ENCODE results near the gene PLPP4.

PLPP4 gene

GRCh38 chr10:120521880-120522279 is 64.9 kb downstream of the PLPP4 start:
- no peak for DNase-seq (ENCODE audit: low spot score)

DNA sequence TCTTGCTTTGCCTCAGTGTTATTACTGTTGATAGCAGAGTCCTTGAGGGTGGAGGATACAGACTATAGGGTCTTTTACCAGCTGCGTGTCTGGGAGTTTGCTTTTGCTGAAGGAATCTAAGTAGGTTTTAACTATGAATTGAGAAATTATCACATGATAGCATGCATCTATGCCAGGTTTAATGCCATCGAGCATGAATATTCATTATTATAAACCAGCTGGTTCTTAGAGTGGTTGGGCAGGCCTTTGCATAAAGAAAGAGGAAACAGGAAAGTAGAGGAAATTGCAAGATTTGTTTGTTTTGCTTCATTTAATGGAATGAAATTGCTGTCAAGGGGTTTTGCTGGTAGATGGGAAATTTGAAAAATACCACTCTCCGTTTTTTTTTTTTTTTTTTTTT is 70.7 kb downstream of the PLPP4 start:
- no peak for DNase-seq (ENCODE audit: low spot score)

DNA sequence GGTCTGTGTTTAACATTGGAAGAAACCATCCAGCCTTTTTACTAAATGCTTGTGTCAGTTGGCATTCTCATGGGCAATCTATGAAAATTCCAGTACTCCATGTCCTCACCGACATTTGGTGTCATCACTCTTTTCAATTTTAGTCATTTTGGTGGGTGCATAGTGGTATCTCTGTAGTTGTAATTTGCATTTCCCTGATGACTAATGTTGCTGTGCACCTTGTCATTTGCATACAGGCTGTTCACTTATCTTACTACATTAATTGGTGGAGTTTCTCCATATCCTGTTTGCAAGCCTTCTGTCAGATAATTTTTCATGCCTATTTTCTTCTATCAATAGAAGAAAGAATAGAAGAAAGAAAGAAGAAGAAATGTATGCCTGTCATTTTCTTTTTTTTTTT is 73.7 kb downstream of the PLPP4 start:
- no peak for DNase-seq (ENCODE audit: low spot score)

- DNase-seq (ENCODE audit: low spot score): no peak
These were observed 81.1 kb downstream of the PLPP4 start for GRCh38 chr10:120538091-120538490.

- DNase-seq (ENCODE audit: low spot score): no peak
These were observed 82.0 kb downstream of the PLPP4 start for GRCh38 chr10:120539076-120539475.

DNA sequence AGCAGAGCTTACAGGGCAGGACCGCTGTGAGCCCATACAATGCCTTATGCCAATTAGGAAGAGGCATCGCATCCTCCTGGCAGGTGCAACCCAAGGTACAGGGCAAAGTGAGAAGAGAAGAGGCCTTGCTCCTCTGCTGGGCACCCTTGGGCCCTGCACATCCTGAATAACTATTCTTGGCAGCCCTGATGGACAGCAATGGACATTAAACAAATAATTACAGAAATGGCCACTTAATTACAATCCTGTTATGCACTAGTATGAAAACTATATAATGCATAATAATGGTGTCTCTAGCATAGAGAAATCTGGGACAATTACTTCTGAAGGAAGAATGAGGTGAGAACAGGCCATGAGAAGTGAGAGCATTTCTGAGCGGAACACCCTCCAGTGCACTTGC is 83.5 kb downstream of the PLPP4 start:
- DNase-seq (ENCODE audit: low spot score): no peak

- no peak for DNase-seq (ENCODE audit: low spot score)
These were observed 85.0 kb downstream of the PLPP4 start for GRCh38 chr10:120541984-120542383.

DNA sequence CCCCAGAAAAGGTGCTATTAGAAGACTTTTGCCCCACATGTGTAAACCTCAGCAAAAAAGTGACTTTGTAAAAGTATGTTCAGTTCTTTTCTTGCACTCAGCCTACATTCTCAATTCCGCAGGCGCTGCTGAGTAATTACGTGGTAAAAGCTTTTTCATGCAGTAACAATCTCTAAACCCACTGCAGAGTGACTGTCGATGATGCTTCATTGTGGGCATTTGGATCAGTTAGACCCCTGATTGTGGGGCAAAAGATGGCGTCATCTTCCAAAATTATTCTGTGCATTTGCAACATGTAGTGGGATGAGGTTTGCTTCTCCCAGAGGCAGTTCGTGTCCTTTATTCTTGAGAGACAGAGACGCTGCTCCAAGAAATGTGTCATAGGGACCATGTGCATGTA is 85.6 kb downstream of the PLPP4 start:
- DNase-seq (ENCODE audit: low spot score): no peak

- DNase-seq (ENCODE audit: low spot score): no peak
These were observed 86.3 kb downstream of the PLPP4 start for GRCh38 chr10:120543291-120543690.

DNA sequence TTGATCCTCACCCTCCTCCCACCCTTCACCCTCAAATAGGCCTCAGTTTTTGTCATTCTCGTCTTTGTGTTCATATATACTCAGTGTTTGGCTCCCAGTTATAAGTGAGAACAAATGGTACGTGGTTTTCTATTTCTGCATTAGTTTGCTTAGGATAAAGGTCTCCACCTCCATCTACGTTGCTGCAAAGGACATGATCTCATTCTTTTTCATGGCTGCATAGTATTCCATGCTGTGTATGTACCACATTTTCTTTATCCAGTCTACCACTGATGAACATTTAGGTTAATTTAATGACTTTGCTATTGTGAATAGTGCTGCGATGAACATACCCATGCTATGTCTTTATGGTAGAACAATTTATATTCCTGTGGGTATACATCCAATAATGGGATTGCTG is 91.2 kb downstream of the PLPP4 start:
- no peak for DNase-seq (ENCODE audit: low spot score)

- DNase-seq (ENCODE audit: low spot score): no peak
These were observed 95.2 kb downstream of the PLPP4 start for GRCh38 chr10:120552262-120552661.

GRCh38 chr10:120553911-120554310 is 96.9 kb downstream of the PLPP4 start:
- DNase-seq (ENCODE audit: low spot score): no peak

DNA sequence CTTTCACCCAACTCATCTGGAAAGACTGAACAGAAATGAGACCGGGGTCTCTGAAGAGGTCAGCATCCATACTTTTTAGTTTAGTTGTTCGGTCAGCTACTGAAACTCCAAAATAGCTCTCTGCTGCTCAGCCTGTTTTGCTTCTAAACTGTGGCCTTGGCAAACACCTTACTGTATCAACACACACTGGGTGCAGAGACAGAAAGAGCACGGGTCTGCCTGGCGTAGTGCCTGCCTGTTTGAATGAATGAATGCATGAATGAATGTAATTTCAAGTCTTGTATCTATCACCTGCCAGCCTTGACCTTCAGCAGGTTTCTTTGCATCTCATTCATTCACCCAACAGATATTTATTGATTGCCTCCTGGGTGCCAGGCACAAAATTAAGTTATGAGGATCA is 98.4 kb downstream of the PLPP4 start:
- DNase-seq (ENCODE audit: low spot score): no peak

GRCh38 chr10:120555842-120556532 is 99.0 kb downstream of the PLPP4 start:
- DNase-seq (ENCODE audit: low spot score): no peak

GRCh38 chr10:120557311-120557710 is 100.3 kb downstream of the PLPP4 start:
- DNase-seq (ENCODE audit: low spot score): no peak

GRCh38 chr10:120559800-120560199 is 102.8 kb downstream of the PLPP4 start:
- DNase-seq (ENCODE audit: low spot score): no peak

- DNase-seq (ENCODE audit: low spot score): no peak
These were observed 105.9 kb downstream of the PLPP4 start for GRCh38 chr10:120562956-120563355.

GRCh38 chr10:120570418-120570817 is 113.4 kb downstream of the PLPP4 start:
- DNase-seq (ENCODE audit: low spot score): no peak

DNA sequence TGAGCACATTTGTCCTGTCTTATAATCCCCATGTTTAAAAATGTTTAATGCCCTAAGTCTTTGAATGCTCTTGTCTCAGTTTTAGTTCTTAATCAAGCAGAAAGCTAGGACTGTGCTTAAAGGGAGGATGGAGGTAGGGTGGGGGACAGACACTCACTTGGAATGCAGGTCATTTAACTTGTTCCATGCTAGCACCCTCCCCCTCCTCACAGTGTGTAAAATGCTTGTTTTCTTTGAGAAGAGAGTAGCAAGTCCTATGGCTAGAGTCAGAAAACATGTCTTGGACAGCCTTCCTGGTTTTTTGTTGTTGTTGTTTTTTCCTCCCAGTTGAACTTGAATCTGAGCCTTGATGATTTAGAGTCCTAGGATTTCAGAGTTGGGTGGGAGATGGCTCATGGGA is 114.2 kb downstream of the PLPP4 start:
- no peak for DNase-seq (ENCODE audit: low spot score)

DNA sequence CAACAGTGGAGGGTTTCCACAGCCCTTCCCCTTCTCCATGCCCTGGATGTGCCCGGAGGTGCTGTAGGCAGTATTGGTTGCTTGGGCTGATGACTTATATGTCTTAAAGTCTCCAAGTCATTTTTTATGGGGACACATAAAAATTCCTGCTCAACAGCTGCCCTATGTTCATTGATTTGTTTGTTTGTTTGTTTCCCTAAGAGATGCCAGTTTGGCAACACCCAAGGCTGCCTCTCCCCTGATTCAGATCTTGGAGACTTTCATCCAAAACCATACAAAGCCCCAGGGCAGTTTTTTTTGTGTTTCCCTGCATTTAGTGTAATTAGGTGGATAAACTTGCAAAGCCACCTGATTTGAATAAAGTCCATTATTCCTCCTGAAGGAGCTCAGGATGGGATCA is 115.3 kb downstream of the PLPP4 start:
- no peak for DNase-seq (ENCODE audit: low spot score)

DNA sequence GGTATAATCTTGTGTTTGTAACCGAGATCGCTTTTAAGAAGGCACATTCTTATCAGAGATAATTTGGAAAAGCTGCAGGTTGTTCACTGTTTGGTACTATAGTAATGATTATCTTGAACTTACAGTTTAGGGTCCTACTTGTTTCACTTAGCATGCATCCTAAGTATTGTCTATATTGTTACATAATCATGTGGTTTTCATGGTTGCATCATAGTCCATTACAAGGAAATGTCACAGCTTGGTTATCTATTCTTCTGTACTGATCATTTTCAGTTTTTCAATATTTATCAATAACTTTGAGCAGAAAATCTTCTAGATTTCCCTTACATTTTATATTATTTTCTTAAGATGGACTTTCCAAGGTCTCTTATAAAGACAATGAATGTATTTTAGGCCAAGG is 116.3 kb downstream of the PLPP4 start:
- no peak for DNase-seq (ENCODE audit: low spot score)

DNA sequence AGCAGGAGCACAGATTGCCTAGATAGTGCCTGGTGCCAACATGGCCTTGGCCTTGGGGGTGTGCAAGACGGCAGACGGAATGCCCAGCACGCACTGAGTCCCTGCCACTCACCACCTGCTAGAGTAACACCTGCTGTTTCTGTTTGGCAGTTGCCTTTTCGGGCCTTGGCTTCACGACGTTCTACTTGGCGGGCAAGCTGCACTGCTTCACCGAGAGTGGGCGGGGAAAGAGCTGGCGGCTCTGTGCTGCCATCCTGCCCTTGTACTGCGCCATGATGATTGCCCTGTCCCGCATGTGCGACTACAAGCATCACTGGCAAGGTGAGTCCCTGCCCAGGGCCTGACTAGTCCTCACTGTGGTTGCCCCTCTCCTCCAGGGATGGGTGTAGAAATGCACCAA is 118.0 kb downstream of the PLPP4 start:
- no peak for DNase-seq (ENCODE audit: low spot score)

GRCh38 chr10:120575411-120575810 is 118.4 kb downstream of the PLPP4 start:
- DNase-seq (ENCODE audit: low spot score): no peak

GRCh38 chr10:120578134-120578533 is 121.1 kb downstream of the PLPP4 start:
- no peak for DNase-seq (ENCODE audit: low spot score)

DNA sequence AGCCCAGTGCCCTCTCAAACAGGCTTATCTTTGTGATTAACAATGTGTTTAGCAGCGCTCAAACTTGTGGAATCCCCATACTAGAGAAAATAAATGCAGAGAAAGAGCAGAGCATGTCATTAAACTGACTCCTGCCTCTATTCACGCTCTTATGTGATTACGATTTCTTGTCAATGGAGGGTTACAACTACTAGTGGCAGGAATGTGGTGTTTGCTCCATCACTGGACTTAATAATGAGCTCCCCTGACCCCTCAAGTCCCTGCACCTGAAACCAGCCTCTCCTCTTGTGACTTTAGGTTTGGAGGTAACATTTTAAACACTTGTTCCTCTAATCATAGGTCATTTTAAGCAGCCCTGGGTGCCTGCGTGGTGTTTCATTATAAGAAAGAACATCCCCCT is 121.9 kb downstream of the PLPP4 start:
- no peak for DNase-seq (ENCODE audit: low spot score)

Data from kidney capillary endothelial cell (primary cell).